NCI-H1092 (cell line): ENCODE results near the gene PTPRJ.

ENCODE experiments used
- DNase-seq: peaks from one replicate; lab custom pipeline; 2025; lab: John Stamatoyannopoulos, UW

Gene PTPRJ

DNA sequence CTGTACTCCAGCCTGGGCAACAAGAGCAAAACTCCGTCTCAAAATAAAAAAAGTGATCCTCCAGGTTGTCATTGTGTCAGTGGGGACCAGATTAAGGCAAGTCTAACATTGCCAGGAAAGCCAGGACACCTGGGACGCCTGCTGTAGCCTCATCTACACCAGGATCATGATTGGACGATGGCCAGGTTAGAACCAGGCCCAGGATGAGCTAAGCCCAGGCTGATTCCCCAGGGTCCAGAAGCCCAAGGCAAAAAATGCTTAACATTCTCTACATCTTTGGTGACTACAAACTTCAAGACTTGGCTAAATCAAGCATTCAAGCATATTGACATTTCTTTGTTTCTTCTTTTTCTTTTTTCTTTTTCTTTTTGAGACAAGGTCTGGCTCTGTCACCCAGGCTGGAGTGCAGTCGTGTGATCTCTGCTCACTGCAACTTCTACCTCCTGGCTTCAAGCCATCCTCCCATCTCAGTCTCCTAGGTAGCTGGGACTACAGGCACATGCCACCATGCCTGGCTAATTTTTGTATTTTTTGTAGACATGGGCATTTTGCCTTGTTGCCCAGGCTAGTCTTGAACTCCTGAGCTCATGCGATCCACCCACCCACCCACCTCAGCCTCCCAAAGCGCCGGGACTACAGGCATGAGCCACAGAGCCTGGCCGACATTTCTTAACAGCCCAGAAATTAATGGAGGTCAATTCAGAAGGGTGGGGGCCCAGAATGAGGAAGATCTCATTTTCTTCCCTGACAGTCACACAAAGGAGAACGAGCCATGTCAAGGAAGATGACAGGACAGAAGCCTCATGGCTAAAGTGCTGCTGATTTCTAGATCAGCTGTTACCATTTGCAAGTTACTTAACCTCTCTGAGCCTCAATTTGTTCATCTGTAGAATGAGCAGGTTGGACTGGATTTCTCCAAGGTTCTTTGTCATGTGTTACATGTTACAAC lies 12.5 kb upstream of the PTPRJ start:
- no peak for DNase-seq

DNA sequence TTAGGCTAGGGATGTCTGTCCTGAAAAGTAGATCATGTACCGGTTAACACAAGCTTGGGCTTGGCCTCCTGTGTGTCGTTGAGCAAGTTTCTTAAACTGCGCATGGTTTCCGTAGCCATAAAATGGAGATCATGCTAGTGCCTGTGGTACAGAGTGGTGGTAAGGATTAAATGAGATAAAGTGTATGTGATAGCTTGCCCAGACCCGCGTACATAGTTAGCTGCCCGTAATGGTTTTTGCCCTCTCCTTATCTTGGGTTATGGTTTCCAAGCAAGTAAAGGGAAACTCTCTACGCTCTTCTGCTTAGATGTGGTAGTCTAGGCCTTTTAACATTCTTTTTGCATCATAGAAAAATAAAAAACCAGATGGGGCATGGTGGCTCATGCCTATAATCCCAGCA lies 11.0 kb upstream of the PTPRJ start:
- no peak for DNase-seq

DNA sequence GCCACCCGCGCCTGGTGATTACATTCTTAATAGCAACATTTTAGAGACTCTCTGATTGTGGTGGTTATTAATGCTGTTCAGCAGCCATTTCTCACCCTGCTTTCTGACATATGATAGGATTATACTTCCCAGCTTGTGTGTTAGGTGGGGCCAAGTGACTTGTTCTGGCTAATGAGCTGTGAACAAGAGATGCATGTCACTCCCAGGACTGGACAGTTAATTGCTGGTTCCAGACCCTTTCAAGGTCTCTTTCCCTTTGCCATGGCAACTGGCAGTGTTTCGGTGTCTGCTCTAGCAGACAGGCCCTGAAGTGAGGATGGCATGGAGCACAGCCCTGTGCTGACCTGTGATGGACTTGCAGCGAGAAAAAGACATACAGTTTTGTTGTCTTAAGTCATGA lies 8.9 kb upstream of the PTPRJ start:
- no peak for DNase-seq

DNA sequence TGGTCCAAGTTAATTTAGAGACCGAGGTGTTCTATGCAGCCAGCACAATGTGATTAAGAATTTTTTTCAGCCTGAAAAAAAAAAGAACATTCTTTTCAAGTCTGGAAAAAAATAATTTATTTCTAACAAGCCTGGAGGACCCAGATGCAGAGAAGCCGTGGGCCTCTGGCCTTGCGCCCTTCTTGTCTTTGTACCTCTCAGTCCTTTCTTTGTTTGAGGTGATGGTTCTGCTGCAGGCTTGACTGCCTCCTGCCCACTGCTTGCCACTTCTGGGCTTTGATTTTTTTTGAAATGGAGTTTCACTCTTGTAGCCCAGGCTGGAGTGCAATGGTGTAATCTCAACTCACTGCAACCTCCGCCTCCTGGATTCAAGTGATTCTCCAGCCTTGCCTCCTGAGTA lies 7.2 kb upstream of the PTPRJ start:
- no peak for DNase-seq

DNA sequence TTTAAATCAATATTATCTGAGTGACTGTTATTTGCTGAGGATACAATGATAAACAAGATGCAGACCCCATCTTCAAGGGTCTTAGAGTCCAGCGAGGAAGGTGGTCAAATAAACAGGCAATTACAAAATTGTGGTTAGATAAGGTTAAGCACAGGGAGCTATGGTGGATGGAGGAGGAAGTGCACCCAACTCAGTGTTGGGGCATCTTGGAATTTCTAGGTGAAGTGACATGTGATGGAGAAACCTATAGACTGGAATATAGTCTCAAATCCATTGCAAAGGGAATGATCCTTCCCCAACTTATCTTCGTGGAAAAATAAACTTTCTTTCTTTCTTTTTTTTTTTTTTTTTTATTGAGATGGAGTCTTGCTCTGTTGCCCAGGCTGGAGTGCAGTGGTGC lies 3.4 kb upstream of the PTPRJ start:
- no peak for DNase-seq

DNA sequence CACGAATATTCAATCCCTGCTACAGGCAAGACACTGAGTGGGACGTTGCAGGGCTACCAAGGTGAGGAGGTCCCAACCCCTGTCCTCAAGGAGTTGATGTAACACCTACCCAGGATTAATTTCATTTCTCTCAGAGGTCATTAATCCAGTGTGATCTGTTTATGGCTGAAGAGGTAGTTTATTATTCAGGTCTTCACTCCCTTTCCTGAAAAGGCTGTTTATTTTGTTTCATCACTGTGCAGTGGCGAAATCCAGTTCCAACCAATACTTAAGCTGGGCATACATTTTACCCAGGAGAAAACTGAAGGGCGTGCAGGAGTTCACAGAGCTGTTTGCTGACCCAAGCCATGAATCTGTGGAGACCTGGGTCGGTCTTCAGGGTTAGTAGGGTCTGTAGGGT lies 2.7 kb upstream of the PTPRJ start:
- DNase-seq: no peak

DNA sequence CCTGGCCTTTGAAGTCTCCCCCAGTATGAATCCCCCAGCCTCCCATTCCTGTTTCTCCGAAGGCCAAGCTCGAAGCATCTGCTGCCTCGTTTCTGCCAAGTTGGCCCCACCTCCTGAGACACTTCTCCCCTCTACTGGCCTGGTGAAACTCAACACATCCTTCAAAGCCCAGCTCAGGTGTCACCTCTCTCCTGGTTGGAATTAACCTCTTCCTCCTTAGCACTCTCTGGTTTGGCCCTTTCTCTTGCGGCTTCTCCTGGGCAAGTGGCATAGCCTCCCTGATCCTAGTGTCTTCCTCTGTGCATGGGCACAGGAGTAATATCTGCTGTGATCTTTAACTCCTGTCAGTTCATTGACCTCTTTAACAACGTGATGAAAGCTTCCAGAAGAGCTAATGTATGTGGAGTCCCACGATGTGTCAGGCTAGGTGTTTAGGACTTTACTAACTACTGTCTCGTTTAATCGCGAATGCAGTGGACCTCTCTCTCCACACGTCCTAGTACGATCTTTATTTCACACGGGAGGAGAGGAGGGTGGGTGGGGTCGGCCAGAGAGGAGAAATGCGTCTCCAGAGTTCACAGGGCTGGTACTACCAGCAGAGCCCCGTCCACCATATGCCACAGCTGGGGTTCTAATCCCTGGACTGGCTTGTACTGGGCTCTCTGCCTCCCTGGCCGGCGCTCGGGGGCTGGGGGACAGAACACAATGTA lies 826 bp upstream of the PTPRJ start:
- DNase-seq: no peak

DNA sequence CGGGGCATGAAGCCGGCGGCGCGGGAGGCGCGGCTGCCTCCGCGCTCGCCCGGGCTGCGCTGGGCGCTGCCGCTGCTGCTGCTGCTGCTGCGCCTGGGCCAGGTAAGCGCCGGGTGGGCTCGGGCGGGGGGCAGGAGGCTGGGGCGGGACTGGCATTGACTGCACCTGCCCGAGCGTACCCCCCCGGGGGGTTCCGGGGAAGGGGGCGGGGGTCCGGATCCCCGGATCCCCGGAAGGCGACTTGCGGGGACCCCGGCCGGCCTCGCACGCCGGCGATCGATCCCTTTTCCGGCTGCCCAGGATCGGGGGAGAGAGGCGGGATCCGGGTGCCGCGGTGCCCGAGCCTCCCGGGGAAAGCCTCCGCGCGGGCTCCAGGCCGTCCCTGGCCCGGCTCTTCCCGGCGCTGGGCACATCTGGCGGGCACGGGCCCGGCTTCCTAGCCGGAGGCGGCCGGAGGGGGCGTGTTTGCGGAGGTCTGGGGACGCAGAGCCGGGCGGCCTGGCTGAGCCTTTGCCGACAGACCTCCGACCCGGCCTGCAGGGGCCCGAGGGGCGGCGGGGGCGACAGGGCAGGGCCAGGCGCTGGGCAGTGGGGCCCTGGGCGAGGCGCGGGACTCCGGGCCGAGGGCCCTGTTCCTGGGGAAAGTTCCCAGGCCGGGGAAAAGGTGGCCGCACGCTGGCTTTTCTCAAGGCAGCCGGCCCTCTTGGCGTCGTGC lies 705 bp downstream of the PTPRJ start:
- DNase-seq: peak; percentile 31

DNA sequence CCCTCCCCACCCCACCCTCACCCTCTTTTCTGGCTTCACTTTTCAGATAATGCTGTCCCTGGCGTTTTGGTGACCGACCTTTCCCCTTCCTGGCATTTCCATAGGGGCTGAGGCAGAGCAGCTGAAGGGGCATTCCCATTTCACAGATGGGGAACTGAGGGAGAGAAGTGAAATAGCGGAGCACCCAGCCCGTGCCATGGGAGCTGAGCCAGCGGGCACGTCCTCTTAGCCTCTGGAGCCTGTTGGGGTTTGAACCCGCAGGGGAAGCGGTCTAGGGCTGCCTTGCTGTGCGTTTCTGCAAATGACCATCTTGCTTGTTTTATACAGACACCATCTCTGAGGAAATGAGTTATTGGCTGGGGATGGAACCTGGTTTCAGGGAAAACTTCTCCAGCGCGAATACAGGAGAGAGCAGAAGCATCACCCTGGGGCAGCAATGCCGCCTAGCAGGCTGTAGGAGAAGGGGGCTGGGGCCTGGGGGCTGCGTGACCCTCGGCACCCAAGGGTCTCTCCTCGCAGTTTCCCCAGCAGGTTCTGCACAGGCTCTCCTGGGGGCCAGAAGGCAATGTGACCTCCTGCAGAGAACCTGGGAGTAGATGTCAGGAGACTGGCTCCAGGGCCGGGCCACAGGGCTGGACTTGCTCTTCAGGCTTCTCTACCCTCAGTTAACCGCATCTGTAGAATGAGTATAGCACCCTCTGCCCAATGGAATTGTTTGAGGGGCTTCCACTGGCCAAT lies 1.5 kb downstream of the PTPRJ start:
- no peak for DNase-seq

DNA sequence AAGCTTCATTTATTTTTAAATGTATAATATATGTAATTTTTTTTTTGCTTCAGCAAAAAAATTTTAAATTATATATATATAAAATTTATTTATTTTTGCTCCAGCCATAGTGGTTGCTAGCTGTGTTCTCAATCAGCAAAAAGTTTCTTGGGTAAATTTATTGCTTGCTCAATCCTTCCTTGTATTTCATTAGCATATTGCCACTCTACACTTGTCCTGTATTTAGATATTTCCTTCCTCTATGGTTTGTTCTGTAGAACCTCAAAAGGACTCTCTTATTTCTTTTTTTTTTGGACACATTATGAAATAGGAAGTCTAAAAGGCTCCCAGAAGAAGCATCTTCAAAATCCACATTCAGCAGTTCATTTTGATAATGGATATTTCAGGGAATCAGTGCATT lies 2.3 kb downstream of the PTPRJ start:
- no peak for DNase-seq

DNA sequence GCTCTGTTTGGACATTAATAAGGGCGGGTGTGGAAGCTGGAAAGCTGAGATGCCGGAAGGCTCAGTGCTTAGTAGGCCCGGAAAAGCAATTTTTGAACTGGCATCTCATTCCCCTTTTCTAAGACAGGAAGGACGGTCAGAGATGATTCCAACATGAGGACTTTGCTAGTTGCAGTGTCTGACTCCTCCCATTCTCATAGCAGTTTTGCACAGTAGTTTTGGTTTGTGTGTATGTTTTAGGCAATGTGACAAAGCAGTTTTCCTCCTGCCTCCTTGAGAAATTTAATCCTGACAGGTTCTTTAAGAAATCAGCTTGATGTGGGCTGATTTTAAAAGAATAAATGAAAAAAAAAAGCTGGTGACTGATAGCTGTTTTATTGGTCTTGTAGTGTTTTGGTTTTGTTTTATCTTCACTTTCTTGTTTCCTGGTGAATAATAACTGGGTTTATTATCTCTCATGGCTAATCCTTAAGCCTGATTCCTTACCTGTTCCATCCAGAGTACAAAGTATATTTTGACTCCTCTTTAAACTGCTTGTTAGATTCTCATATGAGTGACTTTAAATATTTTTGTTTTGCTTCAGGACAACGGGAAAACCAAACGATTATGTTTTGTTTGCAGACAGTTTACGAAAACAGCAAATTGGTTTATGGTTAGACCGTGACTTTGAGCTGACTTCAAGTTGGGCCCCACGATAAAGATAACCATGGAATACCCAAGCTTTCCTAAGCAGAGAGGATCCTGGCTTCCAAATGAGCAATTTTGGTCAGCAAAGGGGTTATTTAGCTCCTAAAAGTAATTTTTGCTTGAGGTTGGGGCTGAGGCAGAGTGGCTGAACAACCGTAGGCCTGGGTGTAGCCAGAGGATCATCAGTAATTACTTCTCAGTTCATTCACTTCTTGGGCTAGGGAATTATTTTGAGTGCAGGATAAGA lies 3.4 kb downstream of the PTPRJ start:
- DNase-seq: no peak

DNA sequence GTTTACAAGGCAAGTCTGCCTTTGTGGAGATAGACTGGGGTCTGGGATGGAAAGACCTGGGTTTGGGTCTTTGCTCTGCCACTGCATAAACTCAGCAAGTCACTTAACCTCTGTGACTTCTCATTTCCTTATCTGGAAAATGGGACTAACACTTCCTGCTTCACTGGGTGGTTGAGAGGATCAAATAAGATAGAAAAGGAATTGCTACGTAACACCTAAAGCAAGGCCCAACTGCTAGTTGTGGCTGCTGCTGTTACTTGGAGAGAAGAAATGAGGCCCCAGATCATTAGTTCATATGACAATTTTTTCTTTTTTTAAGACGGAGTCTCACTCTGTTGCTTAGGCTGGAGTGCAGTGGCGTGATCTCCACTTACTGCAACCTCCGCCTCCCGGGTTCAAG lies 5.9 kb downstream of the PTPRJ start:
- DNase-seq: no peak

DNA sequence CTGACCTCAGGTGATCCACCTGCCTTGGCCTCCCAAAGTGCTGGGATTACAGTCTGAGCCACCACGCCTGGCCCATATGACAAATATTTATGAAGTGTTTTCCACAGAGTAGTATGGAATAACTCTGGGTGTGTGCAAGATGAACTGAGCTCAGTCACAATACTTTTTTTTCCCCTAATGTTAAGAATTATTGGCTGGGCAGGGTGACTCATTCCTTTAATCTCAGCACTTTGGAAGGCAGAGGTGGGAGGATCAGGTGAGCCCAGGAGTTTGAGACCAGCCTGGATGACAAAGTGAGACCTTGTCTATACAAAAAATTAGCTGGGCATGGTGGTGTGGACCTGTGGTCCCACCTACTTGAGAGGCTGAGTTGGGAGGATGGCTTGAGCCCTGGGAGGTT lies 6.4 kb downstream of the PTPRJ start:
- no peak for DNase-seq

DNA sequence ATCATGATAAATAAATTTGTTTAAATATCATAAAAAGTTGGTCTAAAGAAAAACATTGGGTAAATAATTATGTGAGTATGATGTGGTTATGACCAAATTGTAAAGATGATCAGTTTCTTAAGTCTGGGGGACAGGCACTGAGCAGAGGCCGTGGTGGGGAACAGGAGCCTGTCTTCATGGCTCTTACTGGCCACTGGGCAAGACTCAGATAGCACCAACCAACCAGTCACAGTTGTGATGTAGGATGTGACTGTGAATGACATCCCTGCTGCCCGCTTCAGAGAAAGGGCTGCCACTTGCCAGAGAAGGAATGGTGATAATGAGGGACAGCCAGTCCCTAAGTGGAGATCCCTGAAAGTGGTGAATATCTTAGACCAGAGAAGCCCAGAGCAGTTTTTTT lies 7.0 kb downstream of the PTPRJ start:
- DNase-seq: no peak

DNA sequence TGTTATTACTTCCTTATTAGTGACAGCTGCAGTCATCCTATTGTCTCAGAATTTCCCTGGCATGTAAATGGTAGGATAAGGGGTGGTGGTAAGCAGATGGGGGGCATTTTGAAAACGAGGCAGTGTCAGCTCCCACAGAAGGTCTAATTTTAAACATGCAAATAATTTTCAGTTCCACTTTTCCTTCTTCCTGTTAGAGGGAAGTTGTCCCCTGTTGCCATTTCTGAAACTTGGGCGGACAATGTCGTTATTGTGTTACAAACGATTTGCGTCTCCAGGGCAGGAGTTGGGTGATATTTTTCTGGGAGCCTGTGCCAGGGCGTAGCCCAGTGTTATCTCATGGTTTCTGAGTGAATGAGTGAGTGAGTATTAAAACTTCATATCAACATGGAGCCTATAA lies 7.4 kb downstream of the PTPRJ start:
- DNase-seq: no peak

DNA sequence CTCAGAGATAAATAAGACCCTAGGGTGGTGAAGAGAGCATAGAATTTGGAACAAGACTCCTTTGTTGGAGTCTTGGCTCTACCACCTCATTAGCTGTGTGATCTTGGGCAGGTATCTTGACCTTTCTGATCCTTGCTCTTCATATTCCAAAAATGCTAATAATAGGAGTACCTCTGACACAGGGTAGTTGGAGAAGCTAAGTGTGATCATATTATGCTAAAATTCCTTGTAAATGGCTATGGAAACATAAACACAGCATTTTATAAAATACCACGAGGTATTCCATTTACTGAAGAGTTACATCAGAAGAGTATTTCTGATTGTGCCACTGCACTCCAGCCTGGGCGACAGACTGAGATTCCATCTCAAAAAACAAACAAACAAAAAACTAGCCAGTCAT lies 9.4 kb downstream of the PTPRJ start:
- DNase-seq: no peak

DNA sequence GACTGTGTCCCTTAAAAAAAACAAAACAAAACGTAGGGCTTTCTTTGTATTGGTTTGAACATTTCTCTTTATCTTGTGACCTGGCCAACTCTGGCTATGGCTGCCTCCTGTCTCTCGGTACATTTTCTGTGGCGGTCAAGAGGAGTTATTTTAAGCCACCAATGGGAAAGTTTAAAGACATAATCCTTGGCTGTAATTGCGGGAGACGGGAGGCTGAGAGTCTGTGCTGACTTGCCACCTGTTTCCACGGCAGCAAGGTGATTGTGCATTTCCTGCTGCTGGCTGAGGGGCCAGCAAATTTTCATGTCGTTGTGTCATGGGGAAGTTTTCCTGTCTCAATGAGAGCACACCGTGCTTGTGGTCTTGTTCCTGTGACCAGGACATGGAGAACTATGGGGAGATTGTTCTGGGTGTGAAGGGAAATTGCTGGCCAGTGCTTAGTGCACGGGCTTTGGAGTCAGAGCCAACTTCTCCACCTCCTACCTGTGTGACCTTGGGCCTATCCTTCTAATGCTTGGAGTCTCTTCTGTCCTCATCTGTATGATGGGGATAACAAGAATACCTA lies 11.0 kb downstream of the PTPRJ start:
- peak; percentile 59 for DNase-seq

DNA sequence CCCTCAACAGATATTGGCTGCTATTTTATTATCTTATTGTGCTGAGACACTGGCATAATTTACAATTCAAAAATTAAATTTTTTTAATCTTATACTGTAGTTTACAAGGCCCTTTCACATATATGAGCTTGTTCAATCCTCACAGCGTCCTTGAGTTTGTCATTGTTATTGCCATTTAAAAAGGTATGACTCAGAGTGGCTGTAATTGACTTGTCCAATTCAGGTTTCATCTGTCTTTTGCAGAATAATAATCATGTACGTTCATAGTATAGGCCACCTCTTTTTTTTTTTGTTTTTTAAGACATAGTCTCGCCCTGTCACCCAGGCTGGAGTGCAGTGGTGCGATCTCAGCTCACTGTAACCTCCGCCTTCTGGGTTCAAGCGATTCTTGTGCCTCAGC lies 11.5 kb downstream of the PTPRJ start:
- no peak for DNase-seq

DNA sequence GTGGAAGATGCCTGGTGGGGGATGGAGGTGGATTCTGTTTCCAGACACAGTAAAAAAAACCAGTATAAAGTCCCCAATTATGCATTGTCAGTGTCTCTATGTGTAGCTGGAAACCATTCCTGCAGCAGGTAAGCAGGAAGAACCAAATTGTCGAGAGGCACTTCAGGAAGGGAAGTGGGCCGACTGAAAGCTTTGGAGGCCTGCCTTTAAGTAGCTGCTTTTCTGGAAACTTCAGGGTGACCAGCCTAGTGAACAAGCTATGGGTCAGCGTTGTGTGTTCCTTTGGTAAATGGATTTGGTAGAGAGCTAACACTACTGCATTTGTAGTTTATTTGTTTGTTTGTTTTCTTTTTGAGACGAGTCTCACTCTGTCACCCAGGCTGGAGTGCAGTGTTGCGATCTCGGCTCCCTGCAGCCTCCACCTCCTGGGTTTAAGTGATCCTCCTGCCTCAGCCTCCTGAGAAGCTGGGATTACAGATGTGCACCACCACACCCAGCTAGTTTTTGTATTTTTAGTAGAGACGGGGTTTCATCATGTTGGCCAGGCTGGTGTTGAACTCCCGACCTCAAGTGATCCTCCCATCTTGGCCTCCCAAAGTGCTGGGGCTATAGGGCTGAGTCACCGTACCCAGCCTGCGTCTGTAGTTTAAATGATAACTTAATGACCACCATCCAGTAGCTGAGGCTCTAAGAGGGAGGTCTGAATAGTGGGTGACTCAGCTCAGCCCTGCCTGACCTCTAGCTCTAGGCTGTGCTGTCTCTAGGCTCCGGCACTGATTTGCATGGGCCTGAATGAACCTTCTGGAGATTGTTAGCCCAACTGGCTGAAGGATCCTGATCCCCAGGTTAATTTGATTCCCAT lies 12.8 kb downstream of the PTPRJ start:
- no peak for DNase-seq

DNA sequence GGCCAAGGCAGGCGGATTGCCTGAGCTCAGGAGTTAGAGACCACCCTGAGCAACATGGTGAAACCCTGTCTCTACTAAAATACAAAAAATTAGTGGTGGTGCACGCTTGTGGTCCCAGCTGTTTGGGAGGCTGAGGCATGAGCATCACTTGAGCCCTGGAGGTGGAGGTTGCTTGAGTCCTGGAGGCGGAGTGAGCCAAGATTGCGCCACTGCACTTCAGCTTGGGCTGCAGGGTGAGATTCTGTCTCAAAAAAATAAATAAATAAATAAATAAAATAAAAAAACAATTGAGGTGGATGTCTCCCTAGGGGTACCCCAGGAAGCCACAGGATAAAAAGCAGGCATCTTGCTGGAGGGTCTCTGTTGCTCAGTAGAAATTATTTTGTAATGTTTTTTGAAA lies 14.1 kb downstream of the PTPRJ start:
- DNase-seq: no peak
